ENCODE data around the gene TOB1.

TOB1 gene

DNA sequence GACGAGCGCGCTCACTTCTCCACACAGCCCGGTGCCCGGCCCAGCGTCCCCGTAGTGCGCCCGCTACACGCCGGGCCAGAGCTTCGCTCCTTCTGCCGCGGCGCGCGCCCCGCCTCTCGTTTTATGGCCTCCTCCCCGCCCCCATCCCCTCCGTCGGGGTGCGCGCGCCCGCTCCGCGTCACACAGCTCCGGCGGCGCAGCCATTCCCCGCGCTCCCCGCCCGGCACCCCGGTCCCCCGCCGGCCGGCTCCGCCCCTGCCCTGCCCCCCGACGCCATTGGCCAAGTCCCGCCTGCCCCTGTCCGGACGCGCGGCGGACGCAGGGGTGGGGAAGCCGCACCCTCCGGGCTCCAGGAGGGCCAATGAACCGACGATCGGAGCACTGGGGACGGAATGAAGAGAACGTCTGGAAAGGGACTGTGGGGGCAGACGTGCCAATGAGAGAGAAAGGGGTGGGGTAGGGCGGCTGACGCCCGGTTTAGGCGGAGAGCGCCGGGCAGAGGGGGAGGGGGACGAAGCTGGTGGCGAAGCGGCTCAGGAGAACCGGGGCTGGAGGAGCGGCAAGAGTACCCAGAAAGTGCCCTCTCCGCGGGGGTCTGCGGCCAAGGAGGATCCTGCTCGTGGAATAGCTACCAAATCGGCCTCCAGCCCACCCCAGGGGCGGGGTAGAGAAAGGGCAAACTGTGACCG lies at the start of gene TOB1:
Gene TOB1, minus strand, starts transcription at position 94 of the 689 bp plus-strand sequence. CDS start 2,337 bp downstream, outside the sequence.
- peak; percentile 89 to 95 (median 93) for DNase-seq (ENCODE audit: low read depth in 3 of 3)

GRCh38 chr17:50914505-50915063 lies 48.4 kb upstream of the TOB1 start:
- DNase-seq (ENCODE audit: low read depth in 3 of 3), result no peak

GRCh38 chr17:50913120-50913519 lies 47.0 kb upstream of the TOB1 start:
- no peak for DNase-seq (ENCODE audit: low read depth in 3 of 3)

DNA sequence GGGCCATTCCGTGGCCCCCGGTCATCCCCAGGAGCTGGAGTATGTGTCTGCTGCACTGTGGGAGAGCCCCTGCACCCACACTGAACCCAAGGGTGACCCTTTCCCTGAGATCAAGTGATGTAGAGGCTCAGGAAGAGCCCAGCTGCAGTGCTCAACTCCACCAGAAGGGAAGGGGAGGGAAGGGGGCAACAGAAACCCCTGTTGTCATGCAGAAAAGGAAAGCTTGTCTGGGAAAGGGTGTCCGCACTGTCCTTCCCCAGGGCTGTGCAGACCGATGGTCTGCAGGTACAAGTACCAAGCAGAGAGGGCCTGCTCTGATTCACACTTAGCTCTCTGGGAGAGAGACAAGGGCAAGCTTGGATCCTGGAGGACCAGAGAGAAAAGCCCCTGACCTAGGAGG lies 45.7 kb upstream of the TOB1 start:
- DNase-seq (ENCODE audit: low read depth in 3 of 3), result no peak

GRCh38 chr17:50911450-50911849 lies 45.3 kb upstream of the TOB1 start:
- no peak for DNase-seq (ENCODE audit: low read depth in 3 of 3)

GRCh38 chr17:50909765-50910605 lies 43.8 kb upstream of the TOB1 start:
- DNase-seq (ENCODE audit: low read depth in 3 of 3), result peak in 1 of 3 experiments; percentile 40

DNA sequence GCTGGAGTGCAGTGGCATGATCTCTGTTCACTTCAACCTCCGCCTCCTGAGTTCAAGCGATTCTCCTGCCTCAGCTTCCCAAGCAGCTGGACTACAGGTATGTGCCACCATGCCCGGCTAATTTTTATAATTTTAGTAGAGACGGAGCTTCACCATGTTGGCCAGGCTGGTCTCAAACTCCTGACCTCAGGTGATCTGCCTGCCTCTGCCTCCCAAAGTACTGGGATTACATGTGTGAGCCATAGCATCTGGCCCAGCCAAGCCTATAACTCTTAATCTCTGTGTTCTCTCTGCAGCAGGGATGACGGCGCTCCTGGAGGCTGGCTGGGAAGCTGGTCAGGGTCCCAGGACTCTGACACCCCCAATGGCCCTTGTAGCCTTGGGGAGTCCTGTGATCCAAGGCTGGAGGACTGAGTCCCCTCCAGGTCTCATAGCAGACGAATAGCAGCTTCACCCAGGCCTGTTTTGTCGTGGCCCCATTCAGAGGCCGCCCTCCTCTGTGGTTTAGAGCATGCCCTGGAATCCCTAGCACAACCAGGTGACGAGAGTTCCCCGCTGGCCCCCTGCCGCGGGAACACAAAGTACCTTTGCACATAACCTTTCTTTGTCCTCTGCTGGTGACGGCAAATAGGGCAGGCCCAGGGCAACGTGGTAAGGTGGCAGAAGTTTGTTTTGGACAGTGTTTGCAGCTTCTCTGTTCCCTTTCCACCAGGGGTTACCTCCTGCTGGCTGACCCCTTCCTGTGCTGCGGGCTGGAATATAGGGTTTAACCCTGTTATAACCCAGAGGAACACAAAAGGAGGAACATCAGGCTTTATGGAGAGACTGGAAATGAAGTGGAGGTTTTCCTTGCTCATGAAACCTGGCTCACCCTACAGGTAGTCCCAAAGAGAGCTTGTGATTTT lies 43.0 kb upstream of the TOB1 start:
- DNase-seq (ENCODE audit: low read depth in 3 of 3), result no peak

- DNase-seq (ENCODE audit: low read depth in 3 of 3), result no peak
Measured at GRCh38 chr17:50908140-50908859, 42.1 kb upstream of the TOB1 start.

DNA sequence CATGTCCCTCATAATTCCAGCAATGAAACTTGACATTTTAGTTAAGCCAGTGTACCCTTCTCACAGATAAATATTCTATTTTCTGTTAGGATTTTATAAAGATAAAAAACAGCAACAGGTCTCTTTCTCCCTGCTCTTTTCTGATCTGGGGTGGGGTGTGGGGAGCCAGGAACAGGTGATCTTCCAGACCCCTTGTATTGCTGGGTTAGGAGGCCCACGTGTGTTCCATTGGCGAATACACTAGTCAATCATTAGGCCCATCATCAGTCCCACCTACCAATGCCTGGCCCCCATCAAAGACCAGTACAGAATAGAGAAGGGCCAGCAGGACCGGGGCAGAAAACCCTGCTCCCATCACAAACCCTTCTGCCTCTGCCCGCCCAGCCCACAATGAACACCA lies 40.3 kb upstream of the TOB1 start:
- DNase-seq (ENCODE audit: low read depth in 3 of 3), result no peak

DNA sequence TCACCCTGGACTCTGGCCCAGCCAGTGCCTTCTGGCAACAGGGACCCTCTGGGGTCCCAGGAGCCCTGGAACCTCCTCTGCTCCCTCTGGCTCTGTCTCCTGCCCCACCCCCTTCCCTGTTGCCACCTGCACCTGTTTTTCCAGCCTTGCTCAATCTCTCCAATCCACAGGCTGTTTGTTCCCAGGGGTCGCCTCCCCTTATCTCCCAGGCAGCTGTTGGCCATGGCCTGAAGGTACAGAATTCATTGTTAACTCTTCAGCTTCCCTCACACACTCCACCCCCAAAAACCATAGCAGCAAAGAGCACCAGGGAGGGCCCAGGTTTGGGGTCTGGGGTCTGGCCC lies 39.3 kb upstream of the TOB1 start:
- no peak for DNase-seq (ENCODE audit: low read depth in 3 of 3)

DNA sequence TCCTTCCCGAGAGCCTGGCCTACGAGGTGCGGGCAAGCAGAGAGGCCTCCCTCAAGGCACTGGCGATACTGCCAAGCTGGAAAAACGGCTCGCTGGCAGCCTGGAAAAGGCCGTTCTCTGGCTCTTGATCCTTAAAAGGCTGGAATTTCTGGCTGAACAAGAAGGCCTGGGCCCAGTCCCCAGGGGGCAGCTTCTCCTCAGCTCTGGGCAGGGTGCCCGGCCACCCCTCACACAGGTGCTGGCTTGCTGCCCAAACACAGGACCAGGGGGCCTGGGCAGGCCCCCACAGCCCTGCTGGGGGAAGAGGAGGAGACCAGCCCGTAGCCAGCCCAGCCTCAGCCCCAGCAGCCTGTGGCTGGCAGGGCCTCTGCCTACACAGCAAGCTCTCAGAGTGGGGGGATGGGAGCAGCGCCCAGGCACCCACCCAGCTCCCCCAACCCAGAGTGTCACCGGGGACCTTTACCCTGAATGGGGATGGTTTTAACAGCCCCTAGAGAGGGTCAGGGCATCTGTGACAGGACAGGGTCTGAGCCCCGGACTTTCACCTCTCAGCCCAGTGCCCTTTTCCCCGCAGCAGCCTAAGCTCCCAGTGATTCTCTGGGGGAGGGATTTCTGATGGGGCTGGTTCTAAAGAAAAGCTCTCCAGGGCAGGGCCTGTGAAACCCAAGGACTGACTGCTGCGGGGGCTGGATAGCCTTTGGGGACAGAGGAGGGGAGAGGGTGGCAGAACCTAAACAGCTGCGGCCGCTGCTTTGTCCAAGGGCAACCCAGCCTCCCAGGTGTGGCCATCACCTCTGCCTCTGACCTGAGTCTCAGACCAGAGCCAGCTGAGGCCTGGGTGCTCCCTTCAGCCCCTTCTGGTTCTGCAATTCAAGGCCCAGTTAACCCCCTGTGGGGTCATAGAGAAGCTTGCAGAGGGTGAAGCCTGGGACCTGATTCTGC lies 38.6 kb upstream of the TOB1 start:
- DNase-seq (ENCODE audit: low read depth in 3 of 3), result no peak

DNA sequence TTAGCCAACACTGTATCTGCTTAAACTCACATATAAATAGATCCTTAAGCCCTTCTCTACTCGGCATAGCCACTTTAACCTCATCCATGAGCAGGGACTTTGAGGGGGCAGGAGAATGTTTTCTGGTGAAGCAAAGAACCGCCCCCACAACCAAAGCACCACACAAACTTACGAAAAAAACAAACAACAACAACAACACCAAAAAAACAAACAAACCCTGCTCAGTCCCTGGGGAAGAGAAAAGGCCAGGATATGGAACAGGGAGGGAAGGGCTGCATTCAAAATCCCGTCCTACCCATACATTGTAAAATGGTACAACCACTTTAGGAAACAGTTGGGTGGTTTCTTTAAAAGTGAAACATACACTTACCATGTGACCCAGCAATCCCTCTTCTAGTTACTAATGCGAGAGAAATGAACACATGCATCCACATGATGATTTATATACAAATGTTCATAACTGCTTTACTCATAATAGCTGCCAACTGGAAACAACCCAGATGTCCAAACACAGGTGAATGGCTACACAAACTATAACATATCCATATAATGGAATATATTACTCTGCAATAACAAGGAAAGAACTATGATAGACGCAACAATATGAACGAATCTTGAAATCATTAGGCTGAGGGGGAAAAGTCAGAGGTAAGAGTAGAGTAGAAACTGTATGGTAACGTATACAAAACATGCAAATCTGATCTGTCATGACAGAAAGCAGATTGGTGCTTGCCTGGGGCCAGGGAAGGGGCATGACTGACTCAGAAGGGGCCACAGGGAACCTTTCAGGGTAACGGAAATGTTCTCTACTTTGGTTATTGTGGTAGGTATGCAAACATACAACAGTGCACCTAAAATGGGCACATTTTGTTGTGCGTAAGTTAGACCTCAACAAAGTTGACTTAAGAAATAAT lies 37.7 kb upstream of the TOB1 start:
- DNase-seq (ENCODE audit: low read depth in 3 of 3), result no peak

DNA sequence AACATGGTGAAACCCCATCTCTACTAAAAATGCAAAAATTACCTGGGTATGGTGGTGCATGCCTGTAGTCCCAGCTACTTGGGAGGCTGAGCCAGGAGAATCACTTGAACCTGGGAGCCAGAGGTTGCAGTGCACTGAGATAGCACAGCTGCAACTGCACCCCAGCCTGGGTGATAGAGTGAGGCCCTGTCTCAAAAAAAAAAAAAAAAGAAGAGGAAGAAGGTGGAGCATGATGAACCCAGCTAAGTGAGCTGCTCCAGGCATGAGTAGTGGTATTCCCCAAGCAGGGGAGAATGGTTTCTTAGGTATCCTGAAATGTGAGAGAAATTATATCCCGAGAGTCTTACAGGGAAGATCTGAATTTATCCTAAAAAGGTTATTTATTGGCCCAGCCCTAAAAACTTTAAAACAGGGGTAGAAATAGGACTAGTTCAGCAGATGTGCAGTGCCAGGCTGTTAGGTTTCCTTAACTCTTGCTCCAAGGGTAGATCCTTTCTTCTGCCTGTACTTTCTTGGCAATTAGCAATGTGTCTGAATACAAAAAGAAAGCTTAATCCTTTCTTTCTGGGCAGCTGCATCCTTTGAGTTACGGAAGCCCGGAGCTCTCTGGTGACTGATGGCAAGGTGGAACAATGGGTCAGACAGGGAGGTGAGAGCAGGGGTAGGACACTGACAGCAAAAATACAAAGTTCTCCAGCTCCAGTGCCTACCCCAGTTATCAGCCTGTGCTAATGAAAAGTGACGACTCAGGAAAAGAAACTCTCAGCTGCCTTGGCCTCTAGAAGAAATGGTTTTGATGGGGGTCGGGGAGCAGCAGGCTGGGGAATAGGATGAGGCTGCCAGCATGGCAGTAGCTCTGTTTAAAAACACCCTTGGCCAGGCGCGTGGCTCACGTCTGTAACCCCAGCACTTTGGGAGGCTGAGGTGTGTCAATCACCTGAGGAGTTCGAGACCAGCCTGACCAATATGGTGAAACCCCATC lies 36.5 kb upstream of the TOB1 start:
- no peak for DNase-seq (ENCODE audit: low read depth in 3 of 3)

GRCh38 chr17:50900383-50900892 lies 34.3 kb upstream of the TOB1 start:
- no peak for DNase-seq (ENCODE audit: low read depth in 3 of 3)

DNA sequence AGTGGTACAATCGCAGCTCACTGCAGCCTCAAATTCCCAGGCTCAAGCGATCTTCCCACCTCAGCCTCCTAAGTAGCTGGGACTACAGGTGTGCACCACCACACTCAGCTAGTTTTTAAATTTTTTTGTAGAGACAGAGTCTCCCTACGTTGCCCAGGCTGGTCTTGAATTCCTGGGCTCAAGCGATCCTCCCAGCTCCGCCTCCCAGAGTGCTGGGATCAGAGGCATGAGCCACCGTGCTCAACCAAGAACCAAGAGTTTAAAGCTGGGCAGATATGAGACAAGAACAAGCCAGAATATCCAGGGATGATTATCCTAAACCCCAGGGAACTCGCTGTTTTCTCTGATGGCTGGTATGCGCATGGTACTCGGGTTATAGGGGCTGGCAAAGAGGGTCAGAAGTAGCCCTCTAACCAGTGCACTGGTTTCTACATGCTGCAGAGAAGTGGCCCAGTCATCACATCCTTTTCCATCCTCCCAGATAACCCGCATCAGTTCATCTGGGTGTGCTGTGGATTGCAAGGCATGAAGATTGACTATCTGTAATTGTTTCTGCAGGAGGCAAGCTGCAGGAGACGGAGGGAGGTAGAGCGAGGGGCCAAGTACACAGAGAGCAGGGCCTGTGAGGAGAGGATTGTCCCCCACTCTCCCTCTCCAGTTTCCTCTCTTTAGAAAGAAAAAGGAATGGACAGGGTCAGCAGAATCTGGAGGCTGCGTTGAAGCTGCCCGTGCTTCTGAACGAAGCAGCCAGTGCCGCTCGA lies 33.6 kb upstream of the TOB1 start:
- DNase-seq (ENCODE audit: low read depth in 3 of 3), result no peak

GRCh38 chr17:50899005-50899460 lies 32.9 kb upstream of the TOB1 start:
- DNase-seq (ENCODE audit: low read depth in 3 of 3), result no peak
